OCI-LY7 (cell line): ENCODE measurements around the gene ULBP3. TPM values are rescaled to one million over a fixed set of nuclear protein-coding genes. Genes with fewer than 3 reads are reported as not detected.

ENCODE experiments used
- BruUV-seq: library from RNA; stranded (reverse); fragments of 400-500 nt; replicated peaks from 2 replicates; lab custom pipeline; 2021; lab: Mats Ljungman, UMichigan
- CTCF ChIA-PET: fragments of 300-600 bp; sonication (Branson Sonifier 250); formaldehyde crosslinking; loops from one replicate; lab custom pipeline; 2022; ENCODE audit warnings: antibody characterized with exemption; ENCODE audit not compliant: unreplicated experiment; lab: Charles Lee
- POLR2A ChIA-PET: fragments of 300-600 bp; sonication (Branson Sonifier 250); formaldehyde crosslinking; loops from one replicate; lab custom pipeline; 2022; ENCODE audit warnings: antibody characterized with exemption; lab: Charles Lee
- DNase-seq: peaks from one replicate; pipeline ENCODE4 v3.0.0-alpha.2; 2015; ENCODE audit warnings: low spot score
- H2AFZ ChIP-seq: fragments of 200-600 bp; sonication (generic), shearing (Covaris generic); 2 replicates; pipeline ENCODE4 v1.6.1; 2014; ENCODE audit warnings: mild to moderate bottlenecking, antibody characterized with exemption, low read length, moderate library complexity
- H3K27ac ChIP-seq: fragments of 200-600 bp; sonication (generic); 2 replicates; pipeline ENCODE4 v1.5.1; 2014; ENCODE audit warnings: mixed run types, low read depth, mild to moderate bottlenecking, moderate library complexity, low read length, inconsistent platforms; ENCODE audit not compliant: poor library complexity, severe bottlenecking
- H3K36me3 ChIP-seq: fragments of 200-600 bp; sonication (generic); 2 replicates; pipeline ENCODE4 v1.6.1; 2014; ENCODE audit warnings: mild to moderate bottlenecking, antibody characterized with exemption, low read length, moderate library complexity, mixed read lengths; ENCODE audit not compliant: insufficient read depth
- H3K4me1 ChIP-seq: fragments of 200-600 bp; sonication (generic); 2 replicates; pipeline ENCODE4 v1.5.1; 2014; ENCODE audit warnings: mild to moderate bottlenecking, low read length; ENCODE audit not compliant: insufficient read depth, poor library complexity, severe bottlenecking
- H3K4me2 ChIP-seq: fragments of 200-600 bp; sonication (generic); 2 replicates; pipeline ENCODE4 v1.6.1; 2014; ENCODE audit warnings: mild to moderate bottlenecking, low read length
- H3K4me3 ChIP-seq: fragments of 200-600 bp; sonication (generic); 2 replicates; pipeline ENCODE4 v1.5.1; 2014; ENCODE audit warnings: mild to moderate bottlenecking, low read depth, low read length; ENCODE audit not compliant: poor library complexity, severe bottlenecking
- H3K79me2 ChIP-seq: fragments of 200-600 bp; sonication (generic); 2 replicates; pipeline ENCODE4 v1.6.1; 2016; ENCODE audit warnings: low read depth, mild to moderate bottlenecking, low read length, moderate library complexity, mixed read lengths; ENCODE audit not compliant: insufficient read depth
- H3K9me2 ChIP-seq: fragments of 200-600 bp; sonication (generic); 2 replicates; pipeline ENCODE4 v1.6.1; 2016; ENCODE audit warnings: mild to moderate bottlenecking, low read length, mixed read lengths; ENCODE audit not compliant: insufficient read depth
- H3K9me3 ChIP-seq: fragments of 200-600 bp; sonication (generic); 2 replicates; pipeline ENCODE4 v1.6.1; 2014; ENCODE audit warnings: mild to moderate bottlenecking, mixed run types, low read length, mixed read lengths
- H4K20me1 ChIP-seq: fragments of 200-600 bp; sonication (generic); 2 replicates; pipeline ENCODE4 v1.6.1; 2014; ENCODE audit warnings: mild to moderate bottlenecking, antibody characterized with exemption, low read length, moderate library complexity, mixed read lengths; ENCODE audit not compliant: insufficient read depth
- CTCF ChIP-seq: fragments of 200-600 bp; sonication (generic); conservative IDR thresholded peaks from 2 replicates; pipeline ENCODE4 v1.5.1; 2014; ENCODE audit warnings: mild to moderate bottlenecking, antibody characterized with exemption, low read length, moderate library complexity, mixed read lengths
- EZH2phosphoT487 ChIP-seq: fragments of 200-600 bp; sonication (generic); IDR thresholded peaks from 2 replicates; pipeline ENCODE4 v1.6.1; 2018; ENCODE audit warnings: low read depth, borderline replicate concordance, mild to moderate bottlenecking, mixed run types, antibody characterized with exemption, low read length, moderate library complexity, mixed read lengths
- intact Hi-C: fragments of 100-400 bp; cut with micrococcal nuclease; formaldehyde crosslinking; loops from one replicate; pipeline ENCODE4 v1.10.0; 2022; ENCODE audit not compliant: unreplicated experiment
- total RNA-seq, 2 experiments: library from RNA; depleted of rRNA in 1 of 2; stranded (reverse); fragments of >200 nt in 1 of 2; shearing (Covaris generic) in 1 of 2; gene quantifications; 2 replicates each; pipeline ENCODE4 v1.2.3, GENCODE V29; 2014 to 2022

The ULBP3 gene
- total RNA-seq, 2 experiments from 2014 or later, result 3.5 to 4.3 TPM

- H2AFZ ChIP-seq, result no peak overlapping the region
- no TSS peak for BruUV-seq
- peaks cover 12% of the 10 kb centered on the region for H3K4me1 ChIP-seq
- H3K36me3 ChIP-seq, result no peaks in the 10 kb centered on the region
- H3K4me2 ChIP-seq, result no peak overlapping the region
- DNase-seq, result no peak
- intact Hi-C loops, result loop anchor here (2.0 kb wide), 1 partner anchor 24 kb away; no protein-coding TSS in a partner anchor
- CTCF ChIA-PET, result interaction anchor here (0.5 kb wide), 1 partner anchor 143 kb away, joined by 3 read pairs; no protein-coding TSS in a partner anchor
- H4K20me1 ChIP-seq, result no peaks in the 10 kb centered on the region; the same call in 1 of the 2 replicates
- no peak overlapping the region for H3K4me3 ChIP-seq
- H3K9me3 ChIP-seq, result no peaks in the 10 kb centered on the region
- H3K79me2 ChIP-seq, result no peaks in the 10 kb centered on the region
- TF ChIP-seq EZH2phosphoT487, result no peak
- no peak for TF ChIP-seq CTCF
- H3K9me2 ChIP-seq, result no peaks in the 10 kb centered on the region
- POLR2A ChIA-PET, result no interaction called here
- H3K27ac ChIP-seq, result no peak overlapping the region
These were observed 40.1 kb downstream of the ULBP3 start for GRCh38 chr6:150028799-150029198.

GRCh38 chr6:150027806-150028565 is 40.9 kb downstream of the ULBP3 start:
- intact Hi-C loops, result loop anchor here (2.0 kb wide), 1 partner anchor 23 kb away; no protein-coding TSS in a partner anchor
- no TSS peak for BruUV-seq
- POLR2A ChIA-PET, result no interaction called here
- no peaks in the 10 kb centered on the region for H3K79me2 ChIP-seq
- TF ChIP-seq EZH2phosphoT487, result no peak
- no peak for TF ChIP-seq CTCF
- H3K36me3 ChIP-seq, result no peaks in the 10 kb centered on the region
- H3K4me3 ChIP-seq, result no peak overlapping the region
- no peaks in the 10 kb centered on the region for H3K9me2 ChIP-seq
- DNase-seq, result no peak
- peaks cover 12% of the 10 kb centered on the region for H3K4me1 ChIP-seq
- H3K27ac ChIP-seq, result no peak overlapping the region
- no peak overlapping the region for H3K4me2 ChIP-seq
- no peaks in the 10 kb centered on the region for H3K9me3 ChIP-seq
- CTCF ChIA-PET, result interaction anchor here (0.5 kb wide), 1 partner anchor 144 kb away, joined by 3 read pairs; no protein-coding TSS in a partner anchor
- H2AFZ ChIP-seq, result no peak overlapping the region
- no peaks in the 10 kb centered on the region; the same call in 1 of the 2 replicates for H4K20me1 ChIP-seq
